Adipose tissue (tissue), 3 donors: ENCODE data around the gene GNA12. TPM values are rescaled to one million over a fixed set of nuclear protein-coding genes. Genes with fewer than 3 reads are reported as not detected.

ENCODE experiments used
- H3K27ac ChIP-seq: one replicate; pipeline ENCODE4 v1.5.1; 2013; ENCODE audit warnings: low read depth, low read length
- WGBS, 3 donors: extraction: QIAGEN DNeasy Blood & Tissue Kit; methylation state at CpG; one replicate each; pipeline ENCODE4 v1.1.7; 2013; 5-methylcytosine and 5-hydroxymethylcytosine counted together
- polyA plus RNA-seq, 3 donors: library from polyadenylated mRNA; stranded (reverse); fragments of 200-250 nt; gene quantifications; one replicate each; pipeline ENCODE4 v1.2.3, GENCODE V29; 2013
- donor health status: healthy with polysubstance abuse.
- donor health status: Bipolar disorder and iron deficiency.
- donor health status: healthy.

GNA12 gene
- polyA plus RNA-seq, 3 donors: 14.8 to 42.6 (median 39.9) TPM

- H3K27ac ChIP-seq: no peak overlapping the region
- WGBS, 3 donors: 90 to 94% (median 93%) methylated on average over 11 of the region's 11 CpGs
Observed at GRCh38 chr7:2716488-2716887, 127.6 kb downstream of the GNA12 start.

- no peak overlapping the region for H3K27ac ChIP-seq
- 61 to 77% (median 62%) methylated on average over 22 of the region's 22 CpGs for WGBS, 3 donors
Observed at GRCh38 chr7:2715341-2716231, 128.5 kb downstream of the GNA12 start.

GRCh38 chr7:2714636-2715035, 129.5 kb downstream of the GNA12 start:
- H3K27ac ChIP-seq: no peak overlapping the region
- 88 to 95% (median 89%) methylated on average over 9 of the region's 9 CpGs for WGBS, 3 donors

- WGBS, 3 donors: 67 to 87% (median 77%) methylated on average over 12 of the region's 12 CpGs
- no peak overlapping the region for H3K27ac ChIP-seq
Observed at GRCh38 chr7:2713978-2714377, 130.1 kb downstream of the GNA12 start.

- WGBS, 3 donors: 42 to 77% (median 42%) methylated on average over 13 of the region's 13 CpGs
- no peak overlapping the region for H3K27ac ChIP-seq
Observed at GRCh38 chr7:2713370-2713769, 130.7 kb downstream of the GNA12 start.

- no peak overlapping the region for H3K27ac ChIP-seq
- 87 to 93% (median 91%) methylated on average over 25 of the region's 25 CpGs for WGBS, 3 donors
Observed at GRCh38 chr7:2711895-2712675, 132.0 kb downstream of the GNA12 start.

GRCh38 chr7:2710901-2711551, 133.1 kb downstream of the GNA12 start:
- no peak overlapping the region for H3K27ac ChIP-seq
- 39 to 58% (median 45%) methylated on average over 4 of the region's 4 CpGs for WGBS, 3 donors

- 74 to 83% (median 80%) methylated on average over 11 of the region's 11 CpGs for WGBS, 3 donors
- H3K27ac ChIP-seq: no peak overlapping the region
Observed at GRCh38 chr7:2710286-2710655, 133.8 kb downstream of the GNA12 start.

- no peak overlapping the region for H3K27ac ChIP-seq
- WGBS, 3 donors: 35 to 38% (median 35%) methylated on average over 35 of the region's 35 CpGs
Observed at GRCh38 chr7:2709553-2710285, 134.4 kb downstream of the GNA12 start.

GRCh38 chr7:2708547-2709310, 135.4 kb downstream of the GNA12 start:
- H3K27ac ChIP-seq: no peak overlapping the region
- WGBS, 3 donors: 86 to 91% (median 87%) methylated on average over 18 to 20 of the region's 20 CpGs

- no peak overlapping the region for H3K27ac ChIP-seq
- WGBS, 3 donors: 85 to 92% (median 90%) methylated on average over 10 of the region's 10 CpGs
Observed at GRCh38 chr7:2708041-2708440, 136.1 kb downstream of the GNA12 start.

- WGBS, 3 donors: 72 to 75% (median 73%) methylated on average over 8 of the region's 8 CpGs
Observed at GRCh38 chr7:2707481-2707880, 136.6 kb downstream of the GNA12 start.

GRCh38 chr7:2706685-2707126, 137.4 kb downstream of the GNA12 start:
- 49 to 82% (median 69%) methylated on average over 6 of the region's 6 CpGs for WGBS, 3 donors
- H3K27ac ChIP-seq: no peak overlapping the region

More at GRCh38 chr7:2707481-2707880, 136.6 kb downstream of the GNA12 start:
- no peak overlapping the region for H3K27ac ChIP-seq

GRCh38 chr7:2705371-2706096, 138.6 kb downstream of the GNA12 start:
- WGBS, 3 donors: 82 to 87% (median 83%) methylated on average over 14 of the region's 14 CpGs
- no peak overlapping the region for H3K27ac ChIP-seq

- H3K27ac ChIP-seq: no peak overlapping the region
- 52 to 90% (median 88%) methylated on average over 21 to 22 of the region's 22 CpGs for WGBS, 3 donors
Observed at GRCh38 chr7:2702594-2702957, 141.5 kb downstream of the GNA12 start.

GRCh38 chr7:2701832-2702593, 142.1 kb downstream of the GNA12 start:
- no peak overlapping the region for H3K27ac ChIP-seq
- 51 to 72% (median 62%) methylated on average over 12 of the region's 12 CpGs for WGBS, 3 donors
